ENCODE measurements around the gene ALKBH6. TPM values are rescaled to one million over a fixed set of nuclear protein-coding genes. Genes with fewer than 3 reads are reported as not detected.

The ALKBH6 gene
- total and polyA plus RNA-seq, 10 of the 15 experiments (the other 5 are each of a cell fraction or from before 2014, with no cell fraction given) = 1.2 to 56.5 (median 36.1) TPM

DNA sequence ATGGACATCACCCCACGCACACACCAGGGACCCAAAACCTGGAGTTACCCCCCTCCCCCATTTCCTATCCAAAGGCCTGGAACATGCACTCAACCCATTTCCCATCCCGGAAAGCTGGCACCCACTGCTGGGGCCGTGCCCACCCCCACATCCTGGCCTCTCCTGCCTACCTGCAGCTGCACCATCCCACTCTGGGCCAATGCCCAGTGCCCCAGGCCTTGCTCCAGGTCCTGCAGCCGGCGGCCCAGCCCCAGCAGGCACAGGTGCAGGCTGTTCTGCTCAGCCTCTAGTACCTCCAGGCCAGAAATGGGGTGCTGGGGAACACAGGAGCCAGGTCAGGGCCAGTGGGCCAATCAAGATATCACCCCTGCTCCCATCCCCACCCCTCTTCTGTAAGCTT, 7.1 kb downstream of the ALKBH6 start:
- H3K4me1 ChIP-seq (ENCODE audit: control insufficient read depth, insufficient read depth, low read length) = no peaks in the 10 kb centered on the region
- in situ Hi-C loops (cut with MboI) = no loop called here
- H3K4me2 ChIP-seq (ENCODE audit: control insufficient read depth, insufficient read depth) = no peak overlapping the region
- H3K79me2 ChIP-seq (ENCODE audit: control insufficient read depth, insufficient read depth, low read length) = no peaks in the 10 kb centered on the region
- intact Hi-C loops (cut with micrococcal nuclease; ENCODE audit: unreplicated experiment) = no loop called here
- RAD21 ChIA-PET (ENCODE audit: unreplicated experiment) = no interaction called here
- H3K27me3 ChIP-seq (replicated peaks in 1 of 2; ENCODE audit: control insufficient read depth in 2 of 2, insufficient read depth in 2 of 2, low read length in 1 of 2) = no peaks in the 10 kb centered on the region
- SMC1A ChIA-PET (ENCODE audit: uncharacterized antibody, unreplicated experiment) = no interaction called here
- no TSS peak for BruUV-seq (replicated peaks)
- POLR2A ChIA-PET = no interaction called here
- no peak overlapping the region for H3K27ac ChIP-seq (ENCODE audit: control insufficient read depth, insufficient read depth)
- H3K36me3 ChIP-seq (ENCODE audit: control insufficient read depth in 2 of 2, insufficient read depth in 2 of 2, low read length in 1 of 2) = no peaks in the 10 kb centered on the region
- TF ChIP-seq EZH2 (IDR thresholded peaks at IDR 0.05; ENCODE audit: borderline replicate concordance, control insufficient read depth, low read depth, low read length) = no peak
- TF ChIP-seq ZSCAN29 (IDR thresholded peaks at IDR 0.05) = no peak
- no peak for TF ChIP-seq EGR1 (IDR thresholded peaks at IDR 0.05; ENCODE audit: borderline replicate concordance in 1 of 2, low read depth in 2 of 2, low read length in 2 of 2)
- FAIRE-seq = no peak
- no peak for DNase-seq (ENCODE audit: low read depth, low spot score)
- H3K9ac ChIP-seq (ENCODE audit: control insufficient read depth, insufficient read depth, low read length) = no peak overlapping the region
- no peak overlapping the region for H2AFZ ChIP-seq (ENCODE audit: control insufficient read depth, low read depth, low read length)
- no peaks in the 10 kb centered on the region for H3K9me3 ChIP-seq (replicated peaks; ENCODE audit: control insufficient read depth, insufficient read depth, low read length)
- 82% methylated on average over 5 of the region's 5 CpGs for WGBS (ENCODE audit: insufficient coverage, insufficient replicate concordance, low lambda C conversion rate, missing lambda C conversion rate)
- H3K4me3 ChIP-seq = no peak overlapping the region
- CTCF ChIA-PET = interaction anchor here (0.5 to 0.6 kb wide), 2 partner anchors 9 to 57 kb away, joined by 3 read pairs; no protein-coding TSS in a partner anchor
- H4K20me1 ChIP-seq (ENCODE audit: control insufficient read depth, insufficient read depth) = no peaks in the 10 kb centered on the region
- ATAC-seq = no peak

DNA sequence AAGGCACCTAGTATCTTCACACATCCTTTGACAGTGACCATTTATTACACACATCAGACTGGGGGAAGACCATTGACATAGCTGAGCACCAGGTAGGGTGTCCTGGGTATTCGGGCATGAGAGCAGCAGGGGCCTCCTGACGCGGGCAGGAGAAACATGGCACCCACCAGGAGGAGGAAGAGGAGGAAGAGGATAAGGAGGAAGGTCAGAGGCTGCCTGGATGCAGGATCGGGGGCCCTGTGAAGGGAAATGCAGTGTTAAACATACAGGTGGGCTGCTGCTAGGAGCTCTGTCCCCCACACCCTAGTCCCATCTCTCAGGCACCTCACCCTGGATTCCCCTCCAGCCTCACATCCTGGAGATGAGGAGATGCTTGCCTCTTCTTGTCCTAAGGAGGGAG, 10.7 kb downstream of the ALKBH6 start:
- CTCF ChIA-PET = interaction anchor here (0.6 to 1.9 kb wide), 3 partner anchors 11 to 412 kb away, joined by 3 to 7 read pairs (median 4); partner anchors contain the start of gene ALKBH6
- Histone ChIP-seq H4K20me1 (ENCODE audit: control insufficient read depth, insufficient read depth) (no peaks in the 10 kb centered on the region), H3K27me3 (replicated peaks in 1 of 2; ENCODE audit: control insufficient read depth in 2 of 2, insufficient read depth in 2 of 2, low read length in 1 of 2) (no peaks in the 10 kb centered on the region), H3K4me1 (ENCODE audit: control insufficient read depth, insufficient read depth, low read length) (no peaks in the 10 kb centered on the region), H3K9me3 (replicated peaks; ENCODE audit: control insufficient read depth, insufficient read depth, low read length) (no peaks in the 10 kb centered on the region), H3K4me3 (no peak overlapping the region), H3K4me2 (ENCODE audit: control insufficient read depth, insufficient read depth) (no peak overlapping the region), H3K36me3 (ENCODE audit: control insufficient read depth in 2 of 2, insufficient read depth in 2 of 2, low read length in 1 of 2) (no peaks in the 10 kb centered on the region), H3K9ac (ENCODE audit: control insufficient read depth, insufficient read depth, low read length) (no peak overlapping the region), H3K79me2 (ENCODE audit: control insufficient read depth, insufficient read depth, low read length) (peaks cover 3% of the 10 kb centered on the region; the same call in 1 of the 2 replicates), H2AFZ (ENCODE audit: control insufficient read depth, low read depth, low read length) (no peak overlapping the region), H3K27ac (ENCODE audit: control insufficient read depth, insufficient read depth) (no peak overlapping the region)
- RAD21 ChIA-PET (ENCODE audit: unreplicated experiment) = interaction anchor here (0.7 kb wide), 1 partner anchor 53 kb away, joined by 3 read pairs; no protein-coding TSS in a partner anchor
- ATAC-seq (no peak), DNase-seq (ENCODE audit: low read depth, low spot score) (no peak), FAIRE-seq (no peak)
- TF ChIP-seq, protein P1, sequence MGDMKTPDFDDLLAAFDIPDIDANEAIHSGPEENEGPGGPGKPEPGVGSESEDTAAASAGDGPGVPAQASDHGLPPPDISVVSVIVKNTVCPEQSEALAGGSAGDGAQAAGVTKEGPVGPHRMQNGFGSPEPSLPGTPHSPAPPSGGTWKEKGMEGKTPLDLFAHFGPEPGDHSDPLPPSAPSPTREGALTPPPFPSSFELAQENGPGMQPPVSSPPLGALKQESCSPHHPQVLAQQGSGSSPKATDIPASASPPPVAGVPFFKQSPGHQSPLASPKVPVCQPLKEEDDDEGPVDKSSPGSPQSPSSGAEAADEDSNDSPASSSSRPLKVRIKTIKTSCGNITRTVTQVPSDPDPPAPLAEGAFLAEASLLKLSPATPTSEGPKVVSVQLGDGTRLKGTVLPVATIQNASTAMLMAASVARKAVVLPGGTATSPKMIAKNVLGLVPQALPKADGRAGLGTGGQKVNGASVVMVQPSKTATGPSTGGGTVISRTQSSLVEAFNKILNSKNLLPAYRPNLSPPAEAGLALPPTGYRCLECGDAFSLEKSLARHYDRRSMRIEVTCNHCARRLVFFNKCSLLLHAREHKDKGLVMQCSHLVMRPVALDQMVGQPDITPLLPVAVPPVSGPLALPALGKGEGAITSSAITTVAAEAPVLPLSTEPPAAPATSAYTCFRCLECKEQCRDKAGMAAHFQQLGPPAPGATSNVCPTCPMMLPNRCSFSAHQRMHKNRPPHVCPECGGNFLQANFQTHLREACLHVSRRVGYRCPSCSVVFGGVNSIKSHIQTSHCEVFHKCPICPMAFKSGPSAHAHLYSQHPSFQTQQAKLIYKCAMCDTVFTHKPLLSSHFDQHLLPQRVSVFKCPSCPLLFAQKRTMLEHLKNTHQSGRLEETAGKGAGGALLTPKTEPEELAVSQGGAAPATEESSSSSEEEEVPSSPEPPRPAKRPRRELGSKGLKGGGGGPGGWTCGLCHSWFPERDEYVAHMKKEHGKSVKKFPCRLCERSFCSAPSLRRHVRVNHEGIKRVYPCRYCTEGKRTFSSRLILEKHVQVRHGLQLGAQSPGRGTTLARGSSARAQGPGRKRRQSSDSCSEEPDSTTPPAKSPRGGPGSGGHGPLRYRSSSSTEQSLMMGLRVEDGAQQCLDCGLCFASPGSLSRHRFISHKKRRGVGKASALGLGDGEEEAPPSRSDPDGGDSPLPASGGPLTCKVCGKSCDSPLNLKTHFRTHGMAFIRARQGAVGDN (IDR thresholded peaks at IDR 0.05) = no peak
- no peak for TF ChIP-seq YY1 (IDR thresholded peaks at IDR 0.05; ENCODE audit: low read depth, low read length)
- TF ChIP-seq PML (IDR thresholded peaks at IDR 0.05; ENCODE audit: low read length) = no peak
- TF ChIP-seq BMI1 (IDR thresholded peaks at IDR 0.05; ENCODE audit: borderline replicate concordance) = no peak
- no peak for TF ChIP-seq FOXK2 (IDR thresholded peaks at IDR 0.05)
- no peak for TF ChIP-seq MYC (IDR thresholded peaks at IDR 0.05; ENCODE audit: insufficient read depth, insufficient read length, insufficient replicate concordance, low read length, severe bottlenecking)
- no peak for TF ChIP-seq ATF7 (IDR thresholded peaks at IDR 0.05; ENCODE audit: low read depth)
- TF ChIP-seq MEF2B (IDR thresholded peaks at IDR 0.05; ENCODE audit: partially characterized antibody, poor library complexity, severe bottlenecking) = no peak
- TF ChIP-seq, protein P2, sequence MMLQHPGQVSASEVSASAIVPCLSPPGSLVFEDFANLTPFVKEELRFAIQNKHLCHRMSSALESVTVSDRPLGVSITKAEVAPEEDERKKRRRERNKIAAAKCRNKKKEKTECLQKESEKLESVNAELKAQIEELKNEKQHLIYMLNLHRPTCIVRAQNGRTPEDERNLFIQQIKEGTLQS (IDR thresholded peaks at IDR 0.05; ENCODE audit: borderline replicate concordance, extremely low read depth, low read depth, low read length) = no peak
- no peak for TF ChIP-seq NR2C1 (IDR thresholded peaks at IDR 0.05)
- SMC1A ChIA-PET (ENCODE audit: uncharacterized antibody, unreplicated experiment) = no interaction called here
- intact Hi-C loops (cut with micrococcal nuclease; ENCODE audit: unreplicated experiment) = no loop called here
- no TSS peak for BruUV-seq (replicated peaks)
- WGBS (ENCODE audit: insufficient coverage, insufficient replicate concordance, low lambda C conversion rate, missing lambda C conversion rate) = 100% methylated on average over 3 of the region's 4 CpGs
- in situ Hi-C loops (cut with MboI) = no loop called here
- POLR2A ChIA-PET = no interaction called here
